H1 (cell line): ENCODE data around the gene NDUFA12. TPM values are rescaled to one million over a fixed set of nuclear protein-coding genes. Genes with fewer than 3 reads are reported as not detected.

Experiments used
- CTCF ChIA-PET: fragments of 300-600 bp; sonication (Branson Sonifier 250); formaldehyde crosslinking; loops from one replicate; lab custom pipeline; 2021; ENCODE audit not compliant: partially characterized antibody; lab: Charles Lee
- POLR2A ChIA-PET: fragments of 300-600 bp; sonication (Branson Sonifier 250); formaldehyde crosslinking; loops from one replicate; lab custom pipeline; 2021; ENCODE audit warnings: inconsistent platforms; ENCODE audit not compliant: partially characterized antibody; lab: Charles Lee
- DNase-seq, 2 experiments: peaks; one replicate each; pipeline versions ENCODE4 v3.0.0 to v3.0.0-alpha.2; 2010 to 2022; ENCODE audit warnings: low spot score in 2 of 2, low read depth in 1 of 2, mixed read lengths in 1 of 2
- FAIRE-seq: peaks from 2 replicates; lab custom pipeline; 2011; peaks lifted over from hg19 to GRCh38; lab: Jason Lieb, UNC
- H2AFZ ChIP-seq: 2 replicates; pipeline ENCODE4 v1.8.1; 2012; ENCODE audit warnings: low read length, inconsistent platforms
- H2AK5ac ChIP-seq: 2 replicates; pipeline ENCODE4 v1.6.1; 2013; ENCODE audit warnings: low read depth, low read length
- H2BK120ac ChIP-seq: replicated peaks from 2 replicates; pipeline ENCODE3; 2013; ENCODE audit warnings: low read depth, low read length, inconsistent platforms
- H2BK12ac ChIP-seq: 2 replicates; pipeline ENCODE4 v1.6.1; 2013; ENCODE audit warnings: low read depth, low read length
- H2BK15ac ChIP-seq: 2 replicates; pipeline ENCODE4 v1.6.1; 2013; ENCODE audit warnings: low read length
- H2BK20ac ChIP-seq: 2 replicates; pipeline ENCODE4 v1.6.1; 2013; ENCODE audit warnings: low read length
- H2BK5ac ChIP-seq: 2 replicates; pipeline ENCODE4 v1.6.1; 2013; ENCODE audit warnings: low read depth, low read length
- H3K14ac ChIP-seq: 2 replicates; pipeline ENCODE4 v1.6.1; 2013; ENCODE audit warnings: inconsistent platforms; ENCODE audit not compliant: insufficient read length
- H3K18ac ChIP-seq: 2 replicates; pipeline ENCODE4 v1.6.1; 2013; ENCODE audit warnings: low read length; ENCODE audit errors: extremely low read depth
- H3K23ac ChIP-seq: 2 replicates; pipeline ENCODE4 v1.6.1; 2013; ENCODE audit warnings: inconsistent platforms; ENCODE audit not compliant: insufficient read length
- H3K23me2 ChIP-seq: 2 replicates; pipeline ENCODE4 v1.6.1; 2013; ENCODE audit warnings: low read depth, low read length
- H3K27ac ChIP-seq: 2 replicates; pipeline ENCODE4 v1.6.1; 2011; ENCODE audit warnings: low read depth, low read length, inconsistent platforms
- H3K27me3 ChIP-seq, 4 experiments: replicated peaks in 1 of 4; 1 replicate in 1 of 4; 2 replicates in 3 of 4; pipeline versions ENCODE4 v1.6.1 to v1.8.1; 2011 to 2013; ENCODE audit warnings: low read length in 3 of 4, mild to moderate bottlenecking in 3 of 4, inconsistent platforms in 2 of 4, mixed read lengths in 2 of 4, moderate library complexity in 1 of 4; ENCODE audit not compliant: control insufficient read depth in 3 of 4, insufficient read depth in 3 of 4; ENCODE audit errors: extremely low read depth in 1 of 4
- H3K36me3 ChIP-seq, 4 experiments: 2 replicates each; pipeline versions ENCODE4 v1.6.1 to v1.8.1; 2011 to 2013; ENCODE audit warnings: mild to moderate bottlenecking in 4 of 4, low read length in 3 of 4, moderate library complexity in 2 of 4, control low read depth in 1 of 4, inconsistent platforms in 1 of 4; ENCODE audit not compliant: insufficient read depth in 4 of 4, control insufficient read depth in 2 of 4
- H3K4ac ChIP-seq: replicated peaks from 2 replicates; pipeline ENCODE3; 2013; ENCODE audit warnings: low read length, low read depth, mixed read lengths, inconsistent platforms; ENCODE audit not compliant: insufficient read length
- H3K4me1 ChIP-seq, 4 experiments: replicated peaks in 1 of 4; 1 replicate in 1 of 4; 2 replicates in 3 of 4; pipeline versions ENCODE4 v1.6.1 to v1.8.1; 2011 to 2013; ENCODE audit warnings: low read length in 3 of 4, inconsistent platforms in 2 of 4, mixed read lengths in 1 of 4; ENCODE audit not compliant: insufficient read depth in 4 of 4, control insufficient read depth in 3 of 4
- H3K4me2 ChIP-seq, 2 experiments: 2 replicates each; pipeline versions ENCODE4 v1.6.1 to v1.8.1; 2011 to 2013; ENCODE audit warnings: low read depth in 2 of 2, low read length in 2 of 2, control low read depth in 1 of 2, inconsistent platforms in 1 of 2, mild to moderate bottlenecking in 1 of 2; ENCODE audit not compliant: insufficient read depth in 1 of 2
- H3K4me3 ChIP-seq, 4 experiments: fragments of 200-600, 300-600 bp in 1 of 4; sonication (generic), shearing (Covaris generic), sonication (Bioruptor Twin) in 1 of 4; 2 replicates each; pipeline versions ENCODE4 v1.5.1 to v1.8.1; 2011 to 2016; ENCODE audit warnings: low read length in 4 of 4, low read depth in 3 of 4, control low read depth in 2 of 4, inconsistent platforms in 2 of 4, mild to moderate bottlenecking in 2 of 4, mixed read lengths in 1 of 4, moderate library complexity in 1 of 4; ENCODE audit not compliant: insufficient read depth in 2 of 4; ENCODE audit errors: extremely low read depth in 1 of 4
- H3K56ac ChIP-seq: replicated peaks from 2 replicates; pipeline ENCODE3; 2013; ENCODE audit warnings: low read depth, mild to moderate bottlenecking, mixed read lengths, low read length, inconsistent platforms; ENCODE audit not compliant: insufficient read length
- H3K79me1 ChIP-seq: 2 replicates; pipeline ENCODE4 v1.6.1; 2013; ENCODE audit warnings: low read depth, low read length, control low read depth
- H3K79me2 ChIP-seq, 2 experiments: 2 replicates each; pipeline versions ENCODE4 v1.6.1 to v1.8.1; 2012 to 2013; ENCODE audit warnings: low read length in 2 of 2, mild to moderate bottlenecking in 2 of 2, inconsistent platforms in 1 of 2; ENCODE audit not compliant: insufficient read depth in 2 of 2, control insufficient read depth in 1 of 2
- H3K9ac ChIP-seq, 4 experiments: replicated peaks in 1 of 4; 1 replicate in 1 of 4; 2 replicates in 3 of 4; pipeline versions ENCODE4 v1.6.1 to v1.8.1; 2011 to 2013; ENCODE audit warnings: low read depth in 3 of 4, low read length in 3 of 4, control low read depth in 2 of 4, mild to moderate bottlenecking in 2 of 4, moderate library complexity in 2 of 4, inconsistent platforms in 1 of 4; ENCODE audit errors: extremely low read depth in 1 of 4
- H3K9me3 ChIP-seq, 2 experiments: 2 replicates each; pipeline versions ENCODE4 v1.6.1 to v1.8.1; 2012 to 2013; ENCODE audit warnings: mild to moderate bottlenecking in 2 of 2, moderate library complexity in 2 of 2, control low read depth in 1 of 2, inconsistent platforms in 1 of 2, low read depth in 1 of 2, low read length in 1 of 2, mixed read lengths in 1 of 2; ENCODE audit not compliant: insufficient read depth in 2 of 2
- H4K20me1 ChIP-seq, 2 experiments: replicated peaks in 1 of 2; 2 replicates each; pipeline versions ENCODE3 to v1.8.1; 2011 to 2013; ENCODE audit warnings: inconsistent platforms in 2 of 2, low read length in 2 of 2, mild to moderate bottlenecking in 1 of 2; ENCODE audit not compliant: insufficient read depth in 2 of 2, control insufficient read depth in 1 of 2
- H4K5ac ChIP-seq: 2 replicates; pipeline ENCODE4 v1.6.1; 2013; ENCODE audit warnings: low read length, low read depth, mixed read lengths, inconsistent platforms; ENCODE audit not compliant: insufficient read length
- H4K8ac ChIP-seq: 2 replicates; pipeline ENCODE4 v1.8.0; 2013; ENCODE audit warnings: mild to moderate bottlenecking, moderate library complexity, low read length, inconsistent platforms; ENCODE audit not compliant: insufficient read depth; ENCODE audit errors: extremely low read depth
- H4K91ac ChIP-seq: replicated peaks from 2 replicates; pipeline ENCODE3; 2013; ENCODE audit warnings: low read length, mixed read lengths, inconsistent platforms; ENCODE audit not compliant: insufficient read length
- CBX5 ChIP-seq: fragments of 300-800, 300-1000 bp; sonication (generic); IDR thresholded peaks from 2 replicates; pipeline ENCODE4 v1.7.1; 2016; ENCODE audit warnings: antibody characterized with exemption, low read length, low read depth
- EGR1 ChIP-seq: IDR thresholded peaks from 2 replicates; pipeline ENCODE4 v1.6.1; 2011; ENCODE audit warnings: low read depth, low read length, borderline replicate concordance
- FOSL1 ChIP-seq: IDR thresholded peaks from 2 replicates; pipeline ENCODE4 v1.6.1; 2011; ENCODE audit warnings: mild to moderate bottlenecking, low read depth, low read length, moderate library complexity; ENCODE audit not compliant: insufficient read depth
- GABPA ChIP-seq: IDR thresholded peaks from 2 replicates; pipeline ENCODE4 v1.6.1; 2011; ENCODE audit warnings: mild to moderate bottlenecking, low read length, moderate library complexity, borderline replicate concordance; ENCODE audit not compliant: insufficient read depth
- GTF2F1 ChIP-seq: IDR thresholded peaks from 2 replicates; pipeline ENCODE4 v1.6.1; 2012; ENCODE audit warnings: low read depth, low read length, improper control_type of control experiment, borderline replicate concordance
- NANOG ChIP-seq: IDR thresholded peaks from 2 replicates; pipeline ENCODE4 v1.6.1; 2011; ENCODE audit warnings: low read length, low read depth, mild to moderate bottlenecking, inconsistent platforms; ENCODE audit not compliant: insufficient read depth, poor library complexity, severe bottlenecking
- RNF2 ChIP-seq: fragments of 200-900, 300-1000 bp; sonication (generic); IDR thresholded peaks from 2 replicates; pipeline ENCODE4 v1.7.1; 2016; ENCODE audit warnings: borderline replicate concordance, low read depth, mild to moderate bottlenecking, antibody characterized with exemption, low read length; ENCODE audit not compliant: poor library complexity, severe bottlenecking; ENCODE audit errors: missing control alignments
- SIN3A ChIP-seq, 2 experiments: IDR thresholded peaks in 1 of 2; conservative IDR thresholded peaks in 1 of 2; 2 replicates each; pipeline ENCODE4 v1.6.1; 2011 to 2012; ENCODE audit warnings: low read length in 2 of 2, improper control_type of control experiment in 1 of 2, low read depth in 1 of 2, mild to moderate bottlenecking in 1 of 2
- SIRT6 ChIP-seq: IDR thresholded peaks from one replicate; pipeline ENCODE4 v1.7.1; 2012; ENCODE audit warnings: low read length, inconsistent platforms
- SIX5 ChIP-seq: IDR thresholded peaks from 2 replicates; pipeline ENCODE4 v1.6.1; 2011; ENCODE audit warnings: mild to moderate bottlenecking, low read depth, low read length
- SRF ChIP-seq: IDR thresholded peaks from 2 replicates; pipeline ENCODE4 v1.6.1; 2011; ENCODE audit warnings: mild to moderate bottlenecking, low read depth, low read length, moderate library complexity
- TCF12 ChIP-seq: IDR thresholded peaks from 2 replicates; pipeline ENCODE4 v1.6.1; 2011; ENCODE audit warnings: low read depth, mild to moderate bottlenecking, low read length
- WGBS, 2 experiments: shearing (Covaris generic) in 1 of 2; methylation state at CpG; one replicate each; pipeline versions ENCODE4 v1.1.6 to v1.1.7; 2013 to 2015; ENCODE audit warnings: low lambda C conversion rate in 2 of 2, mixed read lengths in 2 of 2, inconsistent platforms in 1 of 2, low coverage in 1 of 2, missing lambda C conversion rate in 1 of 2; ENCODE audit not compliant: insufficient replicate concordance in 2 of 2, insufficient coverage in 1 of 2, insufficient read length in 1 of 2; ENCODE audit errors: extremely low coverage in 1 of 2, missing lambda C conversion rate in 1 of 2; 5-methylcytosine and 5-hydroxymethylcytosine counted together
- polyA plus RNA-seq, 7 experiments: library from polyadenylated mRNA; depleted of rRNA in 3 of 7; stranded (reverse) in 5 of 7; unstranded in 2 of 7; fragments of >200 nt in 5 of 7; fragments of 200-250 nt in 2 of 7; gene quantifications; 1 replicate in 5 of 7; 2 replicates in 1 of 7; 4 replicates in 1 of 7; pipeline versions ENCODE4 v1.2.1 to v1.2.3, GENCODE V29; 2011 to 2013; ENCODE audit warnings: missing spikeins in 2 of 7, mixed read lengths in 2 of 7
- total RNA-seq: library from RNA; stranded (reverse); fragmentation: NEBNext Ultra II Directional; extraction: Animal tissue kit (Norgen Biotek cat#: 25700); gene quantifications from 2 replicates; pipeline ENCODE4 v1.2.1, GENCODE V29; 2021
- TF ChIP-seq, protein P1 (sequence below): IDR thresholded peaks from 2 replicates; pipeline ENCODE4 v1.6.1; 2011; ENCODE audit warnings: low read length, improper control_type of control experiment

NDUFA12 gene
- total and polyA plus RNA-seq, 2 of the 8 experiments (the other 6 are each of a cell fraction or from before 2014, with no cell fraction given), result 98.1 to 157 TPM

GRCh38 chr12:94962670-94963069 is 40.8 kb downstream of the NDUFA12 start:
- Histone ChIP-seq H3K23me2 (no peaks in the 10 kb centered on the region), H3K36me3 (no peaks in the 10 kb centered on the region), H3K4me2 (no peak overlapping the region), H3K56ac (no peak overlapping the region), H3K4me1 (no peaks in the 10 kb centered on the region), H2BK15ac (no peak overlapping the region), H3K18ac (no peak overlapping the region), H3K9me3 (no peaks in the 10 kb centered on the region), H4K20me1 (no peaks in the 10 kb centered on the region), H2BK120ac (no peak overlapping the region), H2BK5ac (no peak overlapping the region), H3K4me3 (no peak overlapping the region), H2AK5ac (no peak overlapping the region), H3K79me1 (no peaks in the 10 kb centered on the region), H3K9ac (no peak overlapping the region), H3K14ac (no peak overlapping the region), H4K8ac (no peak overlapping the region), H2AFZ (no peak overlapping the region), H2BK20ac (no peak overlapping the region), H2BK12ac (no peak overlapping the region), H4K5ac (no peak overlapping the region), H3K27me3 (no peaks in the 10 kb centered on the region), H3K23ac (no peak overlapping the region), H3K4ac (no peak overlapping the region), H3K27ac (no peak overlapping the region), H3K79me2 (no peaks in the 10 kb centered on the region), H4K91ac (no peak overlapping the region)
- WGBS, 2 experiments, result 92% methylated on average over 3 of the region's 3 CpGs; no CpG with 5 or more reads in 1 of the 2 experiments
- POLR2A ChIA-PET, result no interaction called here
- DNase-seq (no peak), FAIRE-seq (no peak)
- CTCF ChIA-PET, result interaction anchor here (1.4 to 1.8 kb wide), 2 partner anchors 10 to 23 kb away, joined by 5 to 8 read pairs; no protein-coding TSS in a partner anchor
- TF ChIP-seq, protein P1, sequence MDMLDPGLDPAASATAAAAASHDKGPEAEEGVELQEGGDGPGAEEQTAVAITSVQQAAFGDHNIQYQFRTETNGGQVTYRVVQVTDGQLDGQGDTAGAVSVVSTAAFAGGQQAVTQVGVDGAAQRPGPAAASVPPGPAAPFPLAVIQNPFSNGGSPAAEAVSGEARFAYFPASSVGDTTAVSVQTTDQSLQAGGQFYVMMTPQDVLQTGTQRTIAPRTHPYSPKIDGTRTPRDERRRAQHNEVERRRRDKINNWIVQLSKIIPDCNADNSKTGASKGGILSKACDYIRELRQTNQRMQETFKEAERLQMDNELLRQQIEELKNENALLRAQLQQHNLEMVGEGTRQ, result no peak
- TF ChIP-seq EGR1, result no peak
- TF ChIP-seq NANOG, result no peak
- no peak for TF ChIP-seq SIX5
- no peak for TF ChIP-seq SIN3A (conservative IDR thresholded peaks at IDR 0.05 in 1 of 2, IDR thresholded peaks at IDR 0.05 in 1 of 2; ENCODE audit: low read depth in 1 of 2, low read length in 2 of 2)
- no peak for TF ChIP-seq GABPA
- TF ChIP-seq RNF2, result no peak
- TF ChIP-seq SIRT6, result no peak
- TF ChIP-seq GTF2F1, result no peak
- TF ChIP-seq CBX5, result no peak
- no peak for TF ChIP-seq TCF12
- no peak for TF ChIP-seq FOSL1
- TF ChIP-seq SRF, result no peak
